OCI-LY3 (cell line): ENCODE results near the gene RGS13.
A peak's percentile ranks its signal among the peaks of the same experiment; 100 is the strongest.

ENCODE experiments used
- H2AFZ ChIP-seq: fragments of 200-600, 300-600 bp; shearing (Covaris generic); 2 replicates; pipeline ENCODE4 v1.6.0; 2014; ENCODE audit warnings: antibody characterized with exemption, low read depth, low read length
- H3K27ac ChIP-seq: fragments of 200-600, 300-600 bp; sonication (generic); 2 replicates; pipeline ENCODE4 v1.5.1; 2014; ENCODE audit warnings: mild to moderate bottlenecking, low read length, moderate library complexity, mixed read lengths
- H3K27me3 ChIP-seq: fragments of 200-600, 300-600 bp; sonication (generic); 2 replicates; pipeline ENCODE4 v1.6.1; 2014; ENCODE audit warnings: low read depth, low read length, mixed read lengths
- H3K36me3 ChIP-seq: fragments of 200-600, 300-600 bp; sonication (generic); replicated peaks from 2 replicates; pipeline ENCODE3; 2014; ENCODE audit warnings: low read depth, low read length, mixed read lengths
- H3K4me1 ChIP-seq: fragments of 300-600, 200-600 bp; sonication (generic); 2 replicates; pipeline ENCODE4 v1.6.1; 2014; ENCODE audit warnings: low read length, mixed read lengths
- H3K4me2 ChIP-seq: fragments of 200-600, 300-600 bp; sonication (generic); 2 replicates; pipeline ENCODE4 v1.6.1; 2014; ENCODE audit warnings: low read length, mixed read lengths
- H3K4me3 ChIP-seq: fragments of 300-600, 200-600 bp; sonication (generic); 2 replicates; pipeline ENCODE4 v1.5.1; 2014; ENCODE audit warnings: antibody characterized with exemption, mild to moderate bottlenecking, low read length, moderate library complexity
- H3K79me2 ChIP-seq: fragments of 300-600, 200-600 bp; shearing (Covaris generic); 2 replicates; pipeline ENCODE4 v1.6.1; 2014; ENCODE audit warnings: mild to moderate bottlenecking, low read length, mixed read lengths
- H3K9ac ChIP-seq: fragments of 300-600, 200-600 bp; shearing (Covaris generic); 2 replicates; pipeline ENCODE4 v1.6.0; 2014; ENCODE audit warnings: mild to moderate bottlenecking, low read length, moderate library complexity
- H3K9me3 ChIP-seq: fragments of 200-600, 300-600 bp; shearing (Covaris generic); 2 replicates; pipeline ENCODE4 v1.6.1; 2014; ENCODE audit warnings: low read length, mixed read lengths; ENCODE audit not compliant: insufficient read depth
- H4K20me1 ChIP-seq: fragments of 200-600, 300-600 bp; sonication (generic); 2 replicates; pipeline ENCODE4 v1.6.1; 2016; ENCODE audit warnings: low read length, mixed read lengths; ENCODE audit not compliant: insufficient read depth
- EZH2phosphoT487 ChIP-seq: fragments of 200-600 bp; shearing (Covaris generic); IDR thresholded peaks from 2 replicates; pipeline ENCODE4 v1.6.1; 2018; ENCODE audit warnings: antibody characterized with exemption, mixed run types, low read depth
- TF ChIP-seq, protein P1 (sequence below): fragments of 200-600, 300-600 bp; sonication (generic); IDR thresholded peaks from 2 replicates; pipeline ENCODE4 v1.5.1; 2014; ENCODE audit warnings: antibody characterized with exemption, low read length, low read depth

The RGS13 gene

DNA sequence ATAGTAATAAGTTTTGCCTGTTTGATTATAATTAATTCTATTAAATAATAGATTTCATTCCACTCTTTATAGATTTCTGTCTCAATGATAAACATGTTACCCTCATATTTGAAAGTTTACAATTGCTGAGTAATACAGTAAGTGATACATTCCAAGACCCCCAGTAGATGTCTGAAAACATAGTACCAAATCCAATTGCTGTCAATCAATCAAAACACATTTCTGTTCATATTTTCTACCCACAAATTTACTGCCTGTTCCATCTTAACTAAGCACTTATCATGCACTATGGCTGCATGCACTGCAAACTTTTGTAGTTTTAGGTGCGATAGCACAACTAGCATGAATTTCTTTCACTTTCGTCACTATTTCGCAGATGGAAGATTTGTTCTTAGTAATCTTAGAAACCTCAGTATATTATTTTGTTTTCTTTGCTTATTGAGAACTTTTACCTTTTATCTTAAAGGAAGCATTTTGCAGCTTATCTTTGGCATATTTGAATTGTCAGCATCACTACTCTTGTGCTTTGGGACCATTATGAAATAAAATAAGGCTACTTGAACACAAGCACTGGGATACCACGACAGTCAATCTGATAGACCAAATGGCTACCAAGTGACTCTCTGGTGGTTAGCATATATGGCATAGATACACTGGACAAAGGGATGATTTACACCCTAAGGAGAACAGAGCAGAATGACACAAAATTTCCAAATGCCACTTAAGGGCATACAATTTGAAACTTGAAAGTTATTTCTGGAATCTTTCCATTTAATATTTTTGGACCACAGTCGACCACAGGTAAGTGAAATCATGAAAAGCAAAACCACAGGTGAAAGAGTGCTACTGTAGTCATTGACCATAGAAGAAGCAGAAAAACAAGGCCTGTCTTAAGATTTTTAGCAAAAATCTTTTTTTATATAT is 67.6 kb downstream of the RGS13 start:
- peak overlapping the region; percentile 20 for H2AFZ ChIP-seq
- no peaks in the 10 kb centered on the region for H3K9me3 ChIP-seq
- peaks cover 39% of the 10 kb centered on the region for H3K4me1 ChIP-seq
- no peaks in the 10 kb centered on the region for H3K27me3 ChIP-seq
- TF ChIP-seq, protein P1, sequence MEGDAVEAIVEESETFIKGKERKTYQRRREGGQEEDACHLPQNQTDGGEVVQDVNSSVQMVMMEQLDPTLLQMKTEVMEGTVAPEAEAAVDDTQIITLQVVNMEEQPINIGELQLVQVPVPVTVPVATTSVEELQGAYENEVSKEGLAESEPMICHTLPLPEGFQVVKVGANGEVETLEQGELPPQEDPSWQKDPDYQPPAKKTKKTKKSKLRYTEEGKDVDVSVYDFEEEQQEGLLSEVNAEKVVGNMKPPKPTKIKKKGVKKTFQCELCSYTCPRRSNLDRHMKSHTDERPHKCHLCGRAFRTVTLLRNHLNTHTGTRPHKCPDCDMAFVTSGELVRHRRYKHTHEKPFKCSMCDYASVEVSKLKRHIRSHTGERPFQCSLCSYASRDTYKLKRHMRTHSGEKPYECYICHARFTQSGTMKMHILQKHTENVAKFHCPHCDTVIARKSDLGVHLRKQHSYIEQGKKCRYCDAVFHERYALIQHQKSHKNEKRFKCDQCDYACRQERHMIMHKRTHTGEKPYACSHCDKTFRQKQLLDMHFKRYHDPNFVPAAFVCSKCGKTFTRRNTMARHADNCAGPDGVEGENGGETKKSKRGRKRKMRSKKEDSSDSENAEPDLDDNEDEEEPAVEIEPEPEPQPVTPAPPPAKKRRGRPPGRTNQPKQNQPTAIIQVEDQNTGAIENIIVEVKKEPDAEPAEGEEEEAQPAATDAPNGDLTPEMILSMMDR = no peak
- no peak for TF ChIP-seq EZH2phosphoT487
- H3K36me3 ChIP-seq = no peaks in the 10 kb centered on the region
- H3K27ac ChIP-seq = peak overlapping the region; percentile 33
- H3K4me3 ChIP-seq = peak overlapping the region; percentile 60
- H3K9ac ChIP-seq = peak overlapping the region; percentile 15; the same call in 1 of the 2 replicates
- H3K4me2 ChIP-seq = peak overlapping the region; percentile 76
- no peaks in the 10 kb centered on the region for H4K20me1 ChIP-seq
- H3K79me2 ChIP-seq = no peaks in the 10 kb centered on the region

DNA sequence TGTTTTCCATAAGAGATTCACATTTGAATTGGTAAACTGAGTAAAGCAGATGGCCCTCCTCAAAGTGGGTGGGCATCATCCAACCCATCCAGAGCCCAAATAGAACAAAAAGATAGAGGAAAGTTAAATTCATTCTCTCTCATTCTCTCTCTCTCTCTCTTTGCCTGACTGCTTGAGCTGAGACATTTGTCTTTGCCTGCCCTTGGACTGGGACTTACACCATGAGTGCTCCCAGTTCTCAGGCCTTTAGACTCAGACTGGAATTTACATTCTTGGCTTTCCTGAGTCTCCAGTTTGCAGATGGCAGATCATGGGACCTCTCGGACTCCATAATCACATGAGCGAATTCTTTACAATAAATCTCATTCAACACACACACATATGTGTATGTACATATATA is 69.6 kb downstream of the RGS13 start:
- Histone ChIP-seq H3K27ac (no peak overlapping the region), H3K9ac (no peak overlapping the region), H3K4me1 (peaks cover 37% of the 10 kb centered on the region), H3K9me3 (no peaks in the 10 kb centered on the region), H3K4me2 (no peak overlapping the region), H3K79me2 (no peaks in the 10 kb centered on the region), H3K27me3 (no peaks in the 10 kb centered on the region), H2AFZ (no peak overlapping the region), H3K36me3 (no peaks in the 10 kb centered on the region), H4K20me1 (no peaks in the 10 kb centered on the region), H3K4me3 (no peak overlapping the region)
- TF ChIP-seq, protein P1 = no peak
- TF ChIP-seq EZH2phosphoT487 = no peak

DNA sequence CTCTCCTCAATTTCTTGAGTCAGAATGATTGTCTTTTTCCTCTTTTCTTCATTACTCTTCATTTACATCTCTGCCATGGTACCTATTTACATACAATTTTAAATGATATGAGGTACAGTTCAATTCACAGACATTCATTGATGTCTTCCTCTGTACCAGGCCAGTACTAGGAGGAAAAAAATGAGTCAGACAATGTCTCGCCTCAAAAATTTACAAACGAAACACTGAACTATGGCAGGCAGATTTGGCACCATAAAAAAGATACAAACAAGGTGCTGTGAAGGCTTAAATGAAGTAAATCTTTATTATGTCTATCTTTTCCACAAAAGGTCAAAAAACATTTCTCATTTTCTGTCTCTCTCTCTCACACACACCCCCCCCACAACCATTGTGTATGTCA is 71.0 kb downstream of the RGS13 start:
- H3K27me3 ChIP-seq = no peaks in the 10 kb centered on the region
- TF ChIP-seq, protein P1 = no peak
- TF ChIP-seq EZH2phosphoT487 = no peak
- no peak overlapping the region for H3K27ac ChIP-seq
- no peaks in the 10 kb centered on the region for H4K20me1 ChIP-seq
- no peak overlapping the region for H3K4me2 ChIP-seq
- H3K4me3 ChIP-seq = no peak overlapping the region
- no peak overlapping the region for H3K9ac ChIP-seq
- H3K36me3 ChIP-seq = no peaks in the 10 kb centered on the region
- H3K4me1 ChIP-seq = peaks cover 24% of the 10 kb centered on the region
- no peak overlapping the region for H2AFZ ChIP-seq
- H3K79me2 ChIP-seq = no peaks in the 10 kb centered on the region
- H3K9me3 ChIP-seq = no peaks in the 10 kb centered on the region

DNA sequence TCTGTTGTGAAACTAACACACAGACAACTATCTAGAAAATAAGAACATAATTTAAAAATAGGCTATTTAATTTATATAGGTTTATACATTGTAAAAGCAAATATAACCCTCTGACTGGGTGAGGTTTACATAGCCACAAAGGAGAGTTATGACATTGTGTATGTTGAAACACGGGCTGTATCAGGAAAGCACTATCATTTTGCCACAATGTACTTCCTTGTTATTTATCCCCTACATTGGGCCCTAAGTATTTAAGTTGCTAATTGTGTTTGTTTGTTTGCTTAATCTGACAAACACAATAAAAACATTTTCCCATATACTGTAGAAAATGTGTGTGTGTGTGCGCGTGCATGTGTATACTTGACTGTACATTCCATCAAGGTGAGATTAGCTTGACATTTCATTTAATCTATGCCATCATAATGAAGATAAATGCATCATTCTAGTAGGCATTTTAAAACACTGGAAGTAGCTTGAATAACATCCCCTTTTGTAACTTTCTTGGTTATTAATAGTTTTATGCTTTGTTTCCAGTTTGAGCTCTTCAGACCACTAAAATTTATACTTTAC is 72.1 kb downstream of the RGS13 start:
- peaks cover 13% of the 10 kb centered on the region for H3K4me1 ChIP-seq
- H3K9me3 ChIP-seq = no peaks in the 10 kb centered on the region
- no peaks in the 10 kb centered on the region for H3K27me3 ChIP-seq
- no peaks in the 10 kb centered on the region for H3K79me2 ChIP-seq
- no peak overlapping the region for H3K4me2 ChIP-seq
- H3K27ac ChIP-seq = no peak overlapping the region
- no peak overlapping the region for H3K4me3 ChIP-seq
- no peaks in the 10 kb centered on the region for H3K36me3 ChIP-seq
- H3K9ac ChIP-seq = no peak overlapping the region
- TF ChIP-seq EZH2phosphoT487 = no peak
- TF ChIP-seq, protein P1 = no peak
- H2AFZ ChIP-seq = no peak overlapping the region
- no peaks in the 10 kb centered on the region for H4K20me1 ChIP-seq
